Transverse colon (tissue), 4 donors: ENCODE data around the gene CCDC150.

Source experiments
- EP300 ChIP-seq: sonication (generic); formaldehyde crosslinking; IDR thresholded peaks from one replicate; pipeline ENCODE4 v1.6.1; 2017; ENCODE audit warnings: antibody characterized with exemption, low read depth
- POLR2A ChIP-seq: fragments of 450-650 bp; IDR thresholded peaks from one replicate; pipeline ENCODE4 v1.6.1; 2016; ENCODE audit warnings: antibody characterized with exemption, mild to moderate bottlenecking, moderate library complexity
- POLR2AphosphoS5 ChIP-seq, 3 donors: sonication (generic); formaldehyde crosslinking; IDR thresholded peaks; one replicate each; pipeline ENCODE4 v1.6.1; 2016; ENCODE audit warnings: antibody characterized with exemption in 3 of 3
- TF ChIP-seq, protein P1 (sequence below), 5 experiments: fragments of 200-600 bp in 3 of 5; fragments of 450-650 bp in 2 of 5; sonication (generic) in 3 of 5; IDR thresholded peaks; 1 replicate in 2 of 5; 2 replicates in 3 of 5; pipeline ENCODE4 v1.5.1; 2016 to 2017; ENCODE audit warnings: antibody characterized with exemption in 5 of 5, inconsistent platforms in 3 of 5, mild to moderate bottlenecking in 2 of 5, moderate library complexity in 1 of 5

DNA sequence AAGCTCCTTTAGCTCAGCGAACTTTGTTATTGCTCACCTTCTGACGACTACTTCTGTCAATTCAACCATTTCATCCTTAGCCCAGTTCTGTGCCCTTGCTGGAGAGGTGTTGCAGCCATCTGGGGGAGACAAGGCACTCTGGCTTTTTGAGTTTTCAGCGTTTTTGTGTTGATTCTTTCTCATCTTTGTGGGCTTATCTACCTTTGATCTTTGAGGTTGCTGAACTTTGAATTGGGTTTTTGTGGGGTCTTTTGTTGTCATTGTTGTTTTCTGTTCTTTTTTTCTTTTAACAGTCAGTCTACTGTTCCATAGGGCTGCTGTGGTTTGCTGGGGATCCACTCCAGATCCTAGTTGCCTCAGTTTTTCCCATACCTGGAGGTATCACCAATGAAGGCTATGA, 102.7 kb downstream of the CCDC150 start:
- TF ChIP-seq POLR2AphosphoS5 (IDR thresholded peaks at IDR 0.05) (no peak), POLR2A (no peak), EP300 (no peak)
- TF ChIP-seq, protein P1, sequence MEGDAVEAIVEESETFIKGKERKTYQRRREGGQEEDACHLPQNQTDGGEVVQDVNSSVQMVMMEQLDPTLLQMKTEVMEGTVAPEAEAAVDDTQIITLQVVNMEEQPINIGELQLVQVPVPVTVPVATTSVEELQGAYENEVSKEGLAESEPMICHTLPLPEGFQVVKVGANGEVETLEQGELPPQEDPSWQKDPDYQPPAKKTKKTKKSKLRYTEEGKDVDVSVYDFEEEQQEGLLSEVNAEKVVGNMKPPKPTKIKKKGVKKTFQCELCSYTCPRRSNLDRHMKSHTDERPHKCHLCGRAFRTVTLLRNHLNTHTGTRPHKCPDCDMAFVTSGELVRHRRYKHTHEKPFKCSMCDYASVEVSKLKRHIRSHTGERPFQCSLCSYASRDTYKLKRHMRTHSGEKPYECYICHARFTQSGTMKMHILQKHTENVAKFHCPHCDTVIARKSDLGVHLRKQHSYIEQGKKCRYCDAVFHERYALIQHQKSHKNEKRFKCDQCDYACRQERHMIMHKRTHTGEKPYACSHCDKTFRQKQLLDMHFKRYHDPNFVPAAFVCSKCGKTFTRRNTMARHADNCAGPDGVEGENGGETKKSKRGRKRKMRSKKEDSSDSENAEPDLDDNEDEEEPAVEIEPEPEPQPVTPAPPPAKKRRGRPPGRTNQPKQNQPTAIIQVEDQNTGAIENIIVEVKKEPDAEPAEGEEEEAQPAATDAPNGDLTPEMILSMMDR (IDR thresholded peaks at IDR 0.05): no peak
